EH (cell line): Measurements from ENCODE around the gene ANKRD23.
"Not testable (repeated sequence)": the region's sequence is repeated elsewhere in the genome, so short reads cannot be mapped to it uniquely, and the experiment has no call there.

Experiments used
- DNase-seq: peaks from one replicate; pipeline ENCODE4 v3.0.0-alpha.2; 2015; ENCODE audit warnings: low read depth

ANKRD23 gene

DNA sequence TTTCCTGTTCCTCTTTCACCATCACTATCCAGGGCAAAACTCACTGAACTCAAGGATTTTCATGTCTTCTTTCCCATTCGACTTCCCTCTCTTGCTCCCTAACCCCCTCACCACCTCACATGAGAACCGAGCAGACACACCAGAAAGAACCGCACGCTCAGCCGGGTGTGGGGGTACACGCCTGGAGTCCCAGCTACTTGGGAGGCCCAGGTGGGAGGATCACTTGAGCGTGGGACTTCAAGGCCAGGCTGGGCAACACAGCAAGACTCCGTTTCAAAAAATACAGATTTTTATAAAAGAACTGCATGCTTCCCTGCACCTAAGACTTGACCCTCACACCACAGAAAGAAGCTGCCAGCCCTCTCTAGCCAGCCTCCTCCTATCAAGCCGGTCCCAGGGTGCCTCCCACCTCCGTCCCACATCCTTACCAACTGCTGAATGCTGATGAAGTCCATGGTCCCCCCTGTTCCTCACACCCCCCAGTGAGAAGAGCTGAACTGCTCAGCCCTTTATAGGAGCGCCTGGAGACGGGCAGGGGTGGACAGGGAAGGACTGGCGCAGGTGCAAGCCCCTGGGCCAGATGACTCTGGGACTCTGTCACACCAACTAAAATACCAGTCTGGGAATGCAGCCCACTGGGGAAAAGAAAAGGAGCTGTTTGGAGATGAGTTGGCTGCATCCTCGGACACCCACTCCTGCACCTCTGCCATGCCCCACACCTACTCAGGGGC lies at the start of gene ANKRD23:
TSS of gene ANKRD23 (minus strand) at position 484 of the 731 bp plus-strand sequence. CDS start at position 455, 29 bp downstream.
- DNase-seq, result no peak

DNA sequence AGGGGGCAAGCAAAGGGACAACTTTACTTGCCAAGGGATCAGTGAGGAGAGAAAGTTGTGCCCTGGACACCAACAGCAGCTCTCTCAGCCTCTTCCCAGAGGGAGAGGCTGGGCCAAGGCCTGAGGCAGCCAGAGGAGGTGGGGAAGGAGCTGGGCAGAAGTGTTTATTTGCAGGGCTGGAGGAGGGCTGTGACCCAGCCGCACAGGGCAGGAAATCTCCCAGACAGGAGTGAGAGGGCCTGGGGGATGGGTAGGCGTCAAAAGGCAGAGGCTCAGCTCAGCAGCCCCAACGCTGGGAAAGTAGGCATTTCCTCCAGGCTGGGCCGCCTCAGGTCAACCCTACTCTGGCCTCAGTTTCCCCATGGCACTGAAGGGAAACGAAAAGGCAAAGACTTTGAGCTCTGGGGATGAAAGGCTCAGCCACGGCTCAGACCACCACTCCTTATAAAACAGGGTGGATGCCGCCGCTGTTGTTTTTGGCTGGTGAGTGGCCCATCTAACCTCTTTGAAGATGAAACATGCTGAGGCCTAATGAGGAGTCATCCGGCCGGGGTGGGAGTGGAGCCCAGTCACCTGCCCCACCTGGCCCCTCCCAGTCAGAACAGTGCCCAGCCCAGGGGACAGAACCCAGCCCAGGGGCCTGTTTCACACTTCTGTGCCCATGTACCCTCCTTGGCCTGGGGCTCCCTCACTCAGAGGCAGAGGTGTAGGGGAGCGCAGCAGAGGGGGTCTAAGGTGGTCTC lies 47.9 kb upstream of the ANKRD23 start:
- DNase-seq, result peak; percentile 82

DNA sequence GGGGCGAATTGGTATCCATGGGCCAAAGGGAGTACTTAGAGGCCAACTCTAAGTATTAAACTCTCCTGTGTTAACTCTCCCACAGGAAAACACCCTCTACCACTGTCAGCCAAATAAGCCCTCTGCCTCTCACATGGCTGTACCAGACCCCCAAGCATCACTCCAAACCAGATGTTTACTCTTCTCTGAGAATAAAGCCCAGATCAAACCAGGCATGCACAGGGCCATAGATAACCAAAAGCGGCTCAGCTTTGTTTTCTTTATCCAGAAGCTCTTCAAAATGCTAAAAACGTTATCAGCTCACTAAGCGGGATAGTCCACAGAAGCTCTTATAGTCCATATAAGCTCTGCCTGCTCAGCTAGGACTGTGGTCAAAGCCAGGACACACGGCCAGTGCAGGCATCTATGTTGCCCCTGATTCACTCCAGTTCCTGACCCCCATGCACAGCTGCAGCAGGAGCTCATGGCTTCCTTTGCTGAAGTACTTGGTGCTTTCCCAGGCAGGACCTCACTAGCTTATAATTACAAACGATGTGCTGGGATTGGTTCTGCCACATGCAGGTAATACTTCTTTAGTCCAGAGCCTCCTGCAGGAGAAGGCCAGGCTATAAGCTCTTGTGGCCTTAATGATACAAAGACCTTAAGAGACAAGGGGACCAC lies 47.0 kb upstream of the ANKRD23 start:
- peak; percentile 10 for DNase-seq

DNA sequence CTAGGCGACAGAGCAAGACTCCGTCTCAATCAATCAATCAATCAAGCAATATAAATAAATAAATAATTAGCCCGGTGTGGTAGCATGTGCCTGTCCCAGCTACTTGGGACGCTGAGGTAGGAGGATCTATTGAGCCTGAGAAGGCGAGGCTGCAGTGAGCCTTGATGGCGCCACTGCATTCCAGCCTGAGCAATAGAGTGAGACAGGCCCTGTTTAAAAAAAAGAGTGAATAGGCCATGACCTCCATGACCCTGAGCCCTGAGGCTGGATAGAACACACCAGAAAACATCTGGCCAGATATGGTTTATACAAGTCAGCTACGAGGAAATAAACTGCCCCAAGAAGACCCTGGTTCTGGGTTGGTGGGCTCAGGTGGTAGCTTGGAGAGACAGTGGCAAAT lies 46.4 kb upstream of the ANKRD23 start:
- no peak for DNase-seq

DNA sequence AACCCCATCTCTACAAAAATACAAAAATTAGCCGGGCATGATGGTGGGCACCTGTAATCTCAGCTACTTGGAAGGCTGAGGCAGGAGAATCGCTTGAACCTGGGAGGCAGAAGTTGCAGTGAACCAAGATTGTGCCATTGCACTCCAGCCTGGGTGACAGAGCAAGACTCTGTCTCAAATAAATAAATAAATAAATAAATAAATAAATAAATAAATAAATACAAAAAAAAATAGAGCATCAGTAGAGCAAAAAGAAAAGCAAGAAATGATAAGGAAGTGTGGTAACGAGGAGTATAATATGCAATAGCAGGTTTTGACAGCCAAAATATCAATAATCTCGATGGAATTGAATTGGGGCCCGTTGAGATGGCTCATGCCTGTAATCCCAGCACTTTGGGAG lies 45.7 kb upstream of the ANKRD23 start:
- not testable (repeated sequence) for DNase-seq

DNA sequence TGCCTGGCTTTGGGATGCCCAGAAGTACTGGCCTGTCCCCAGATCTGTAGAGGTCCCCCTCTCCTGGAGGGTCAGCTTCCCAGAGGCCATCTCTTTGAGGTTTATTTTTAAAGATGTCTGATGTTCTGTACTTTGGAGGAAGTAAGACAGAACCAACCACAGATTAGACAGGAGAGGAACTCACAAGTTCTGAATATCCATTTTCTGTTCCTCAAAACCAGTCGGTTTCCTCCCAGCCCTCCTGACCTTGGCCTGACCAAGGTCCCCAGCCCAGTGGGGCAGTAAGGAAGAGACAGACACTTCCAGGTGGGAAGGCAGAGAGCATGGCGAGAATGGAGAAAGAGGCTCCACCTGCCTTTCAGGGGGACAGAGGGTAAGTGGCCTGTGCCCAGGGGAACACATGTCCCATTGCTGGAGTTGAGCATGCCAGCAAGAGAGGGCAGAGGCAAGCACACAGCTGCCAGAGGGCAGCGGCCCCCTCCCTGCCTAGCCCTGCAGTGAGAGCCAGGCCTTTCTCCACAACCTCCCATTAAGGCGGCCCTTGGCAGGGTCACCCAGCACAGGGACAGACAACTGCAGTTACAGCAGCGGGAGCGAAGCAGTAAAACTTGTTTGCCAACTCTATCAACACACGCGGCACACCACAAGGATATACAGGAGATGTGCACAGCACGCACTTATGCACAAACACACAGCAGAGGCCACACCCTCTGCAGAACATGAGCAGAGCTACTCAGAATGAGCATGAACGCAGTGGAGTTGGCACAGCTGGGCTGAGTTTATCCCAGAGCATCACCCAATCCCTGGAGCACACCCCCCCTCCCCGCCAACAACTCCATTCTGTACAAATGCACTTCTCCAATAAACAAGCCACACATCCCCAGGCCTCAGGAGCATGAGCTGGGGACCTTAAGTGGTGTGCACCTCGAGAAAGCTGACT lies 44.5 kb upstream of the ANKRD23 start:
- DNase-seq, result no peak

DNA sequence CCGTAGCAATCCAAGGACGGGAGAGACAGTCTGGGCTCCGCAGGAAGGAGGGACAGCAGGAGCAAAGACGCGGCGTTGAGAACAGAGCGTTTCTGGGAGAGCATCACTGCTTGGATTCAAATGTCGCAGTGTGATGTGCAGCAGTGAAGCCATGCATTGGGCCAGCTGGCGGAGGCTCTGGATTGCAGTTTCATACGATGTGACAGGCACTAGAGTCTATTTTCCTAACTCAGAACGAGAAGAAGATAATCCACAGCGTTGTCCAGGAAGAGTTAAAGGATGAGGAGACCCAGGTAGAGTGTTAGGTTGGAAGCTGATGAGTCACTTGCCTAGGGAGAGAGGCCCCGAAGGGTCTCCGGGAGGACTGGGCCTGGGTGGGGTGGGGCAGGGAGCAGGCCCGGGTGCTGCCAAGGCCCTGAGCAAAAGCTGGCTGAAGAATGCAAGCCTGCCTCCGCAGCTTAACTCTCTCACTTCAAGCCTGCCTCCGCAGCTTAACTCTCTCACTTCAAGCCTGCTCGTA lies 43.7 kb upstream of the ANKRD23 start:
- DNase-seq, result peak; percentile 14

DNA sequence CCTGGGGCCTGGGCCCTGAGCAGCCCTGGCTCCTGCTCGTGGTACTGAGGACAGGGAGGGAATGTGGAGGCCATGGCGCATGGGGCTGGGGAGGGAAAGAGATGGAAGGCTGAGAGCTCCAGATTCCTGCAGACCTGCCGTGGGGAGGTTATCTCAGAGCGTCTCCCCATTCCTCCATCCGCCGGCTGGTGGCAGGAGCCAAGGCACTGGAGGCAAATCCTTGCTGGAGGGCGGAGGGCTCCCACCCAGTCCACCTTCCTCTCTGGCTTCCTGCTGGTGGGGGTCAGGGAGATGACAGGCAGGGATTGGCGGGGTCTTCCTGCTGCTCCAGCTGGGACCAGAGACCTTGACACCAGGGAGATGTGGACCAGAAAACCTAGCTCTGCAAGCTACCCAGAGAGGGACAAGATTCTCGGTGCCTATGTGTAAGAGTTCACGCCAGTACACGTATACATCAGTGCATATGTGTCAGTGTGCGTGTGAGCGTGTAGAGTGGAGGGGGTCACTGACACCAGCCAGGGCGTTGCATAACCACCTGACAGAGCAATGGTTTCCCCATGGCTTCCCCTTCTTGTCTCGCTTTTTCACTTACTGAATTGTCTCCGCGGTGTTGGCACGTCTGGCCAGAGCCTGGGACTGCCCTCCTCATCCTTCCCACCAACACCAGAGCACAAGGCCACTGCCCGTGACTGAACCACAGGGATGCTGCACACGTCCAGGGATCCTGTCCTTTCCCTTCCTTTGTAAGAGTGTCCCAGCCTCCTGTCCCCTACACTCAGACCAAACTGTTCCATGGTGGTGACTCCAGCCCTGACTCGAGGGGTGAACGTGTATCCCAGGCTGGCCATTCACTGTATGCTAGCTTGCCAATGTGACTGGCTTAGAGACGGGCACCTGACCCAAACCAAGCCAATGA lies 41.9 kb upstream of the ANKRD23 start:
- DNase-seq, result no peak

DNA sequence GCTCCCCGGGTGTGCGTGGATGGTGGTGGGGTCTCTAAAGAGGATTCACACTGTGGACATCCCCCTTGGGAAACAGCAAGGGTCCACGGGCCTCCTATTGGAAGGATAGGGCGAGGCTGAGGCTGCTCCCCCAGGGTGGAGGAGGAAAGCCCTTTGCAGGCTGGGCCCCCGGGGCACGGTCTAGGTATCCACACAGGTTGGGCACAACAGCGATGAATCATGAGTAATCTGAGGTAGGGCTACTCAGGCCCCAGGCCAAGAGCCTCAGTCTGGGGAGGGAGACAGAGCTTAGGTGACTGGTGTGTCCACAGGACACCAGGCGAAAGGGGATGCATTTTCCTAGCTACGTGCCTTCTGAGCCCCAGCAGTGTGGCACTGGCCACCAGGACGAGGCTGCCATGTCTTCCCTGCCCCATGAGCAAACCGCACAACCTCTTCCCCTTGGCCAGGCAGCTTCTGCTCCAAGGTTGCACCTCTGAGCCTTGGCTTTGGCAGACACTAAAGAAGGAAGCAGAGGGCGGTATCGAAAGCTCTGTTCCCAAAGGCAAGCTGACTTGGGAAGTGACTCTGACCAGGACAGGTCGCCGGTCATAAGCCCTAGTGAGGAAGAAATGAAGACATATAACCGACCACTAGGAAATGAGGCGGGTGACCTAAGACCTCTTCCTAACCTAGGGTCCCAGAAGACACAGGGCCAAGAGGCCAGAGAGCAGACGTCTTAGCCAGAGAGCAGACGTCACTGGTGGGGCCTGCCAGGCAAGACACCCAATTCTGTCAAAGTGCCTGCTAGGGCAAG lies 40.7 kb upstream of the ANKRD23 start:
- DNase-seq, result no peak

DNA sequence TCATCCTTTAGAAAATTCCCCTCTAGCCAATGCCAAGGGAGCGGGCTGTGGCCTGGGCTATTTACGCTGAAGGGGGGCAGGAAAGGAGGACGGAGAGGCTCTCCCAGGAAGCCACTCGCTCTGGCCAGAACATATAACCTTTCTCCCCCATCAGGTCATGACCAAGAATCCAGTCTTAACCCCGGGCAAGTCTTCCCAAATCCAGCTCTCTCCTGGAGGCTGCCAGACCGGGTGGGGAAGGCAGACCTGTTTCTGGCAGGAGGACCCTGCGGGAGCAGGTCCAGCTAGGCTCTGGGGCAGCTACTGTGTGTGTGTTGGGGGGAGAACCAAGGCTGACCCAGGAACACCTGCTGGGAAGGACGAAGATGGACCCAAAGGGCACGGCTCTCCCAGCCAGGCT lies 39.5 kb upstream of the ANKRD23 start:
- DNase-seq, result no peak

DNA sequence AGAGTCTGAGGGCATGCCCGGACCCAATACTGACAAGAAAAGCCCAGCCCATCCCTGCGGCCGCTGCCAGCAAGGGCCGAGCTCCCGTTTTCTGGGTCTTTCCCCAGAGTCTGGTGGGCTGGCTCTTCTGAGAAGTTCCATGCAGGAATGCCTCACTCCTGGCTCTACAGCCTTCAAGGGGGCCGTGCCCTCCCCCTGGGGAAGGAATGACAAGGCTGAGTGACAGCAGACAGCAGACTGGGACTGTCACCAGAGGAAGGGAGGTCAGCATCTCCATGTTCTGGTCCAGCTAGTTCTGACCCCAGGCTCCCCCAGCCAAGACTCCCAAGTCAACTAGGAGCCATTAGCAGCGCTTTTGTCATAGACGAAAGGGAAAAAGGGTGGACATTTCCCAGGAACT lies 39.1 kb upstream of the ANKRD23 start:
- DNase-seq, result no peak

DNA sequence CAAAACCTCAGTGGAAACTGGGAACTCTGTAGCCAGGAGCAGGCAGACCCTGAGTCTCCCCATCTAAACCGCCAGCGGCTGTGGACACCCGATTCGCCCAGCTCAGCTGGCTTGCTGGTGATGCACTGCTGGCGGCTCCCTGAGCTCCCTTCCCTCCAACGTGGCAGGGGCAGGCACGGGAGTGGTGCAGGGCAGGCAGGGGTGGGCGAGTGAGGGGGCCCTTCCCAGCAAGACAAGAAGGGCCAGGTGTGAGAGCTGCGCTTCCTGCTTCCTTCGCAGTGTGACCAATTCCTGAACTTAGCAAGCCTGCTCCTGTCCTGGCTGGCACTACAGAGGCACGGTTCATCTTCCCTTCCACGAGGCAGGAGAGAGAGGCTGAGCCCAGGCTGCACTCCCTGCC lies 38.4 kb upstream of the ANKRD23 start:
- no peak for DNase-seq

DNA sequence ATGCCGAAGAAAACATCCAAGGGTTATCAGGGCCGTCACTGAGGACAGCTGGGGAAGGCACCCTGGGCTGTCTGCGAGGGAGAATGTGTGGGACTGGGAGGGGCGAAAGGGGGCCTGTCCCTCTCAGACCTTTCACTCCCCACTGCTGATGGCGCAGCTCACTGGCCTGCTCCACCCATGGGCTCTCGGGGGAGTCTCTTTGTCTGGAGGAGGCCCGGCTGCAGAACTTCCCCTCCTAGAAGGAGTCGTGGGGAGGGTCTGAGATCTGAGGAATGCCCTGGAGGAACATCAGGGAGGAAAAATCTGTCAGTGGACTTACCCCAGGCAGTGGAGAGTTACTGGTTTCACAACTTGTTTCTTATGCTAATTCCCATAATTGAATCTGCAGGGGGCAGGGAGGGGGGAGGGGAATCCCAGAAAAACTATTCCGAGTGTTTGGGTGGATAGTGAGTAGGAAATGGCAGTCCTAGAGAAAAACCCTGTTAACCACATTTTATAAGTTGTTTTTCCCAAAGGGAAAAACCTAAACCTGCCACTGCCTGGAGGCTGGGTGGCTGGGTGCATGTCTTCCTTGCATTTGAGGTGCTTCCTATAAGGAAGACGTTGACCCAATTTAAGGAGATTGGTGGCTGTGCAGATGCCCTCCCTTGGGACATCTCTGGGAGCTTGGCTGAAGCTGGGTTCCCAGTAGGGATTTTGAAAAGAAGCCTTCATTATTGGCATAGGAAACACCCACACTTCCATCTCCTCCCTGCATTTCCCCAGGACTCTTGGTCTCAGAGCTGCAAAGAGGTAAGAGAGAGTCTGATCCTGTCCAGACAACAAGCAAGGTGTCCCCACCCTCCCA lies 37.8 kb upstream of the ANKRD23 start:
- DNase-seq, result no peak

DNA sequence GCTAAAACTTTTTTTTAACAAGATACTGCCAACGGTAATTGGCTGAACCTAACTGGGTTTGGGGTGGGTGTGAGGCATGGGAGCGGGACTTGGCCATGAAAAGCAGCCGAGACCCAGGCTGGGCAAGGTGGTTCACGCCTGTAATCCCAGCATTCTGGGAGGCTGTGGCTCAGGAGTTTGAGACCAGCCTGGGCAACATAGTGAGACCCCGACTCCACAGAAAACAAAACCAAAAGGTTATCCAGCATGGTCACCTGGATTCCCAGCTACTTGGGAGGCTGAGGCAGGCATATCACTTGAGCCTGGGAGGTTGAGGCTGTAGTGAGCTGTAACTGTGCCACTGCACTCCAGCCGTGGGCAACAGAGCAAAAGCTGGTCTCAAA lies 37.1 kb upstream of the ANKRD23 start:
- no peak for DNase-seq

DNA sequence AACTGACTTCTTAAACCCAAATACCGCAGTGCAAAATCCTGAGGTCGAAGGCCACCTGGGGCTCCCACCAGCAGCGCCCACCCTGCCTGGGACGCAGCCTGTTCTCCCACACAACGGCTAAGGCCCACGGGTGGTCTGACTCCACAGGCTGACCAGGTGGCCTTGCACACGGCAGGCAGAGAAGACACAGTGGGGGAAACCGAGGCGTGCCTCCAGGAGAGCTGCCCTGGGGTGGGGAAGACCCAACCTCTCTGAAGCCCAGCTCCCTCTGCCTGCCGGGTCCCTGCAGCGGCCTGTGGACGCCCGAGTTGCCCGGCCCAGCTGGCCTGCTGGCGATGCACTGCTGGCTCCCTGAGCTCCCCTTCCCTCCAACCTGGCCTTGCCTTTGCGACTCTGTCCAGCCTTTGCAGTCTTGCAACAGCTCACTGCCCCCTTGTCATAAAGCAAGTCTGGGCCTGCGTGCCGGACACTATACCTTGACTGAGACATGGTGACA lies 35.8 kb upstream of the ANKRD23 start:
- DNase-seq, result no peak

DNA sequence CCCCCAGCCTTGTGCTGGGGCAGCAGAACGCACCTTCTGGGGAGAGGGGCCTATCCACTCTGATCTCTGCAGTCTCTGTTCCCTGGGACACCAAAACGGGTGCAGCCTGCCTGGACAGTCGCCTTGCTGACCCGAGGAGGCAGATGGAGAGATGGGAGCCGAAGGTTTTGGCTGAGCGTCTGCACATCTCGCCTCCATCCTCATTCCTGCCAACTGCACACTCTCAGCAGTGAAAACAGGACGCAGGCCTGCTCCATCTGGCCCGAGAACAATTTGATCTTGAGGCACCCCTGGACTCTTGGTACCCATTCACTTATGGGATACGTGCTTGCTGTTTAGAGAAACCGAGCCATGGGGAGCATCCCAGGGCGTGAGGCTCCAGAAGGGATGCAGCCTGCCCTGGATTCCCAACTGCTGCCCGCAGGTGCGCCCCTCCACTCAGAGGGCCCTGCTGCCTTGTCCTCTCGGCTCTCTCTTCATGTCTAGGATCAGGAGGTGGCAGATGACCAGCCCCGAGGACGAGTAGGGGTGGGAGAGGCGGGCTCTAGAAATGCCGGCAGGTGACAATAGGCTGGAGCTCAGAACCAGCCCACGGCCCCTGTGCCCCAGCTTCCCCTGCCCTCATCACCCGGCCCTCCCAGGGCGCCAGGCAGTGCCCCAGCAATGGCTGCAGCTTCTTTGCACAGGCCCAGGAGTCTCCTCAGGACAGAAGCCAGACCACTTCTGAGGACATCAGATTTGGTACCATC lies 35.1 kb upstream of the ANKRD23 start:
- DNase-seq, result no peak

DNA sequence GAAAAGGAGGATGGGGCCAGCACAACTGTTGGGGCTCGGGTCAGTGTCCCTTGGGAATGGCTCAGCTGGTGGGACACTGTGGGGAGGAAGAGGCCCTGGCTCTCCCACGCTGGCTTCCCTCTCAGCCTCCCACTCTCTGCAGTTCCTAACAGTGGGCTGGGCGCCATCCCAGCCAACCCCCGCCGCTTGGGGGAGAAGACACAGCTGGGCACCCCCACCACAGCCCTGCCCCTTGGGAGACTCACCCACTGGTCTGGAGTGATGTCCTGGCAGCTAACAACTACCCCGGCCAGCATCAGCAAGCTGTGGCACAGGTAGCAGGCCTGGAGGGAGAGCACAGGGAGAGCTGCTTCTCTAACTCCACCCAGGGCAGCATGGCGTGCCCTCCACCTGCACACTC lies 34.4 kb upstream of the ANKRD23 start:
- no peak for DNase-seq

DNA sequence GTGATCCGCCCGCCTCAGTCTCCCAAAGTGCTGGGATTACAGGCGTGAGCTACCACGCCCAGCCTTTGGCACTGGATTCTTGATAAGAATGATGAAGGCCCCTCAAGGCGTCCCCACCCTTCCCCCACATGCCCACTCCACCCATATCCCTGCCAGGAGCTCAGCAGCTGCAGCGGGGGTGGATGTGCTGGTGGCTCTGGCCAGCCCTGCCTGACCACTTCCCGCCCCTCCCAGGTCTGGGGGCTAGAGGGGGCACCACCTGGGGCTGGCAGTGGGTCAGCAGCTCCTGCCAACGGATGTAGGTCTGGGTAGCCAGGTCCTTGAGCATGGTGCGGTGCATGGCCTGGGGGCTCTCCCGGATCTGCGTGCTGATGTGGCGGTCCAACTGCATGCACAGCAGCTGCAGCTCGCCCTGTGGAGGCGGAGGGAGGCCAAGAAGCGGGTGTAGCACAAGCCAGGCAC lies 33.8 kb upstream of the ANKRD23 start:
- no peak for DNase-seq
